DMS153 treated with DMSO at 0.1 percent for 48 hours (cell line): Measurements from ENCODE around the gene GUCD1.
"Not testable (repeated sequence)": the region's sequence is repeated elsewhere in the genome, so short reads cannot be mapped to it uniquely, and the experiment has no call there.

Experiments
- DNase-seq: peaks from one replicate; lab custom pipeline; 2025; ENCODE audit not compliant: unreplicated experiment; lab: John Stamatoyannopoulos, UW

The GUCD1 gene

GRCh38 chr22:24532075-24532474 lies 22.9 kb downstream of the GUCD1 start:
- no peak for DNase-seq

GRCh38 chr22:24530968-24531367 lies 24.0 kb downstream of the GUCD1 start:
- DNase-seq: not testable (repeated sequence)

DNA sequence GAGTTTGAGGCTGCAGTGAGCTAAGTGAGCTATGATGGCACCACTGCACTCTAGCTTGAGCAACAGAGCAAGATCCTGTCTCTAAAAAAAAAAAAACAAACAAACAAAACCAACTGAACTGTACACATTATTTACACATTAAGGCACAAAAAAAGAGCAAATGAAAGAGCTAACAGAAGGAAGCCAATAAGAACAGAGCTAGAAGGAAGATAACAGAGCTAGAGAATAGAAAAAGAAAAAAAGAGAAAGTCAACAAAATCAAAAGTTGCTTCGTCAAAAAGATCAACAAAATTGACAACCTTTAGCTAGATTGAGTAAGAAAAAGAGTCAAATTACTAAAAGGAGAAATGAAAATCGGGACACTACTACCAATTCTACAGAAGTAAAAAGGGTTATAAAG lies 25.0 kb downstream of the GUCD1 start:
- no peak for DNase-seq

DNA sequence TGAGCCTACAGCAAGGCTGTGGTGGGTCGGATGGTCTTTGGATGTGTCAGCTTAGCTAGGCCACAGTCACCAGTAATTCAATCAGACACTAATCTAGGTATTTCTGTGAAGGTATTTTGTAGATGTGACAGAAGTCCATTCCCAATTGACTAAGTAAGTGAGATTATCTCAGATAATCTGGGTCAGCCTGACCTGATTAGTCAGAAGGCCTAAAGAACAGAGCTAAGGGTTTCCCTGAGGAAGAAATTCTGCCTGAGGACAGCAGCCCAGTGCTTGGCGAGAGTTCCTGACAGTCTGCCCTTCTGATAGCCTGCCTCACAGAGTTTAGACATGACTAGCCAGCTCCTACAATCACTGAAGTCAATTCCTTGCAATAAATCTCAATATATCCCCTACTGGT lies 28.7 kb downstream of the GUCD1 start:
- no peak for DNase-seq

DNA sequence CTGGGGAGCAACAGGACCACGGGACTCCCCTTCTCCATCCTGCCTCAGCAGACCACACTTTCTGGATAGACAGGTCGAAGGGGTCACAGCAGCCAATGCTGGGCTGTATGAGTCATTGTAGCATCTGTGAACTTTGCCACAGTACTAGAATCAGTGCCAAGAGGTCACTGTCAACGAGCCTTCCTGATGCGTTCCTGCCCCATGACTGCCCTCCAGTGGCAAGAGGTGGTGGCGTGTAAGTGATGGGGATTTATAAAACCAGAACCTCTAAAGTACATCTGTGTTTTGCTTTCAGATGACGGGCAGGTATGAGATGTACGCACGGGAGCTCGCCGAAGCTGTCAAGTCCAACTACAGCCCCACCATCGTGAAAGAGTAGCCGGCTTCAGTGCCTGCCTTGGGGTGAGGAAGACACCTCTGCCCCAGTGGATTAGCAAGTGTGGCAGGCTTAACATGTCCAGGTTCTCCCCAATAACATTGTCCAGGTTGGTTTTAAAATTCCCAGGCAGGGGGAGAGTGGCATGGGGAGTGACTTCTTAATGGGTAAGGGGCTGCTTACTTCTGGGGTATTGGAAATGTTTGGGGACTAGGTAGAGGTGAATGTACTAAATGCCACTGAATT lies 29.4 kb downstream of the GUCD1 start:
- DNase-seq: peak; percentile 63

DNA sequence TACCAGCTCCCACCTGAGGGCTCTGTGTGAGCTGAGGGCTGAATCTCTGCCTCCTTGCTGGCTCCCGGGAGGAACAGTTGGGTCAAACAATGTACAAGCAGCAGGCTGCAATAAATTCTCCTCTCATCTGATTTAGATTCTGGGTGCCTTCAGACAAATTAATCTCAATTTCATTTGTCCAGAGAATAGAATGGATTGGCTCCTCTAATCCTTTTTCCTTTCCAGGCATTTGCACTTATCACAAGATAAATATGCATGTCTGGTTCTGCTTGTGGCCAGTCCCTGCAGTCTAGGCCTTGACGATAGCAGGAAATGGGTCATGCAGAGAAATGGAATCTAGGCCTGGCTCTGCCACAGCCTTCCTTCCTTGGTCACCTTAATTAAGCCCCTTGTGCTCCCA lies 31.1 kb downstream of the GUCD1 start:
- DNase-seq: no peak

GRCh38 chr22:24521791-24522245 lies 33.1 kb downstream of the GUCD1 start:
- peak; percentile 79 for DNase-seq

DNA sequence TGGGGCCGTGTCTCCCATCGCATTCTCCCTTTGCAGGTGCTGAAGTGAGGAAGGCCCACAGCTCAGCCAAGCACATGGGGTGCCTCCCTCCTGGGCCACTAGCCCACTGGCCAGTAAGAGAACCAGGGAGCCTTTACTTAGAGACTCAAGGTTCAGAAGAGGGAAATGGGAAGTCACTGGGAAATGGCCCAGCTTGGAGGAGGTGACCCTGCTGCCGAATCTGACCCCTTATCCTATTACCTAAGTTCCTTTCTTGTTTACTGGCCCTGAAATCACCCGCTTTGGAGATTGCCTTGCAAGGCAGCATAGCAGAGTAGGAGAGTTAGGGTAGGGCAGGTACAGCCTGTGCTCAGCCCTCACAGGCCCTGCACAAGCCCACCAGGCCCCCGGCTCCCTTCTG lies 35.4 kb downstream of the GUCD1 start:
- DNase-seq: no peak

GRCh38 chr22:24518771-24519485 lies 36.0 kb downstream of the GUCD1 start:
- DNase-seq: no peak

- no peak for DNase-seq
Measured at GRCh38 chr22:24518228-24518627, 36.7 kb downstream of the GUCD1 start.

DNA sequence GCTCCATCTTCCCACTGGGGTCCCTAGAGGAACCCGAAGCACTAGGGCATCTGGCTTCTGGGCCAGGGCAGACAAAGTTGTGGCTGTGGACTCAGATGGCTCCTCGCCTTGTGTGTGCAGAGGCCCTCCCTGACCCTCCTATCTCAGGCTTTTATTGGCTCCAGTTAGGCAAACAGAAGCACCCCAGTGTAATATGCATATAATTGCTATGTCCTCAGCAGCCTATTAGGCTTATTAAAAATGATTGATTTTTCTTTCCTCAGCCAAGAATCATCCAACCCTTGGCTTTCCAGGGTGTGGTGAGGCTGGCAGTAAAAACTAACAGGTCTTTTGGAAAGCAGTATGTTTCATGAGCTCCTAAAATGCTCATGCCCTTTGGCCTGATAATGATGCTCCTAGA lies 37.5 kb downstream of the GUCD1 start:
- no peak for DNase-seq

DNA sequence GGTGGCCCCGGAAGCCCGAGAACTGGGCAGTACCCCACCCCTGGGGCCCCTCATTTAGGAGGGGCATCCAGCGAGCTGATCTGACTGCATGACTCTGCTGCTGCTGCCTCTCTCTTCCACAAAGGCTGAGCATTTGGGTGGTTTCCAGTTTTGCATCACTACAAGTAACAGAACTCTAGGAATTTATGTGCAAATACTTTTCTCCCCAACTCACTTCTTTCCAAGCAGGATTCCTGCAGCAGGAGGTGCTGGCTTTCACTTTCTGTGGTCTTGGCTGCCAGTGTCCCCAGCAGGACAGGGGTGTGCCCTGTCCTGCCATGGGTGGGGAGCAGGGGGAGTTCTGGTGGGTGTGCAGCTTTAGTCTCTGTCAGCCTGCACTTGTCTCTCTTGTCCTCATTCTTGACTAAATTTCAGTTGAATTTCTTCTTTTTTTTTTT lies 38.6 kb downstream of the GUCD1 start:
- no peak for DNase-seq

DNA sequence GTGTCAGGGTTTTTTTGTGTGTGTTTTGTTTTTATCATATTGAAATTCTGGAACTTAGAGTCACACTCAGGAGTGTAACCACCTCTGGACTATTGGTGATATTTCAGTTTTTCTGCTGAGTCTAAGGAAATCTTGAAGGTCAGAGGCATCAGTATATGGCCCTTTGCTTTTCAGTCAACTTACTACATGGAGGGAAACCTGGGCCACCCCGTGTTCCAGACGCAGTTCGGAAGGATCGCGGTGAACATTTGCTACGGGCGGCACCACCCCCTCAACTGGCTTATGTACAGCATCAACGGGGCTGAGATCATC lies 40.0 kb downstream of the GUCD1 start:
- no peak for DNase-seq

- DNase-seq: no peak
Measured at GRCh38 chr22:24514241-24515026, 40.5 kb downstream of the GUCD1 start.

GRCh38 chr22:24513378-24514240 lies 41.3 kb downstream of the GUCD1 start:
- no peak for DNase-seq

DNA sequence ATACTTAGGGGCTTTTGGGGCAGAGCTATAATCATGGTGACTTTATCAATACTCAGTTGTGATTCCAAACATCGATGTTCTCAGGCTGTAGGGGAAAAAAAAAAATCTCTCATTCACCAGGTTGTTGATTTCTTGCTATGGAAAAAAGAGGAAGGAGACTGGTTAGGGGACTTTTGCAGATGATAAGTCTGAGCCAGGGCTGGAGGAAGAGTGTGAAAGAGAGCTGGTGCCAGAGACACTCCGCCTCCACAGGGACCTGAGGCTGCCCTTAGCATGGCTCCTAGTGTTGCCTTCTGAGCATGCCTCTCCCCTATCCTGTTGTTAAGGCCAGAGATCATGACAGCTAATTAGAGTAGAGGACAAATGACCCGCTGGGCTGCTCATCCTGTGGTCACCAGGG lies 42.9 kb downstream of the GUCD1 start:
- DNase-seq: no peak

- DNase-seq: no peak
Measured at GRCh38 chr22:24510637-24511625, 44.0 kb downstream of the GUCD1 start.

- DNase-seq: no peak
Measured at GRCh38 chr22:24507716-24508115, 47.2 kb downstream of the GUCD1 start.

DNA sequence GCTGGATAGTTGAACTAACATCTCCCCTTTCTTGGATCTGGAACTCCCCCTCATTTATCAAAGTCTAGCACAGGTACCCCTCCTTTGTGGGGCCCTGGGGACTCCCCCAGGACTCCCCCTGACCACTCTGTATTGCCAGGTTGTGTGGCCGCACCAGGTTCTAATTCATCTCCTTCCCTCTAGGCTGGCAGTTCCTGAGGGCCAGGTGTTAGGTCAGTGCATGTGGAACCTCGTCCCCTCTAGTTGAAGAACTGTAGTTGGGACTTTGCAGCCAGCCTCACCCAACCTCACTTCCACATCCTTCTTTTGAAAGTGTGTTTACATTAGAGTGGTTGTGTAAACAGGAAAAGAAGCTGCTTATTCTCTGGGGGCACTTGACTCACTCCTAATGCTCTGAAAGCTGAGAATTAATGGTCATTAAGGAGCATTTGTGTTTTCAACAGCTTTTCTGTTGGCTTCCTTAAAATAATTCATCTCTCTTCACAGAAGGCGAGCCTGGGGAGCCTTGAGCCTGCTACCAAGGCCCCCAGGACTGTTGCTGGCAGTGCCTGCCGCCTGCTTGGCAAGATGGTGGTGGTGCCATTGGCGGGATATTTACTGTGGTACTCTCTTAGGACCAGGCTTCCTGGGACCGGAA lies 48.0 kb downstream of the GUCD1 start:
- DNase-seq: peak; percentile 83
